Brain microvascular endothelial cell (primary cell): ENCODE data around the gene SENP1.

Source experiments
- DNase-seq: peaks from one replicate; pipeline ENCODE4 v3.0.0-alpha.2; 2020
- H3K27ac ChIP-seq: fragments of 250-450 bp; sonication (Bioruptor Pico); 2 replicates; pipeline ENCODE4 v1.5.1; 2020; ENCODE audit warnings: mild to moderate bottlenecking, moderate library complexity
- H3K27me3 ChIP-seq: fragments of 250-450 bp; sonication (Bioruptor Pico); replicated peaks from 2 replicates; pipeline ENCODE4 v1.5.1; 2020; ENCODE audit warnings: mild to moderate bottlenecking
- H3K36me3 ChIP-seq: fragments of 250-450 bp; sonication (Bioruptor Pico); replicated peaks from 2 replicates; pipeline ENCODE4 v1.5.1; 2020; ENCODE audit warnings: mild to moderate bottlenecking
- H3K4me3 ChIP-seq: 2 replicates; pipeline ENCODE4 v1.5.1; 2011; ENCODE audit warnings: low read depth, mild to moderate bottlenecking, control low read depth, low read length, moderate library complexity
- in situ Hi-C: cut with HindIII; loops from 2 replicates; pipeline ENCODE4 v1.10.0; 2017; ENCODE audit warnings: low sequenced_read_pairs, low pct_ligation_motif_present
- TF ChIP-seq, protein P1 (sequence below): IDR thresholded peaks from 2 replicates; pipeline ENCODE4 v1.5.1; 2011; ENCODE audit warnings: low read depth, mild to moderate bottlenecking, moderate library complexity, low read length, control low read depth, inconsistent platforms; ENCODE audit errors: missing control alignments

SENP1 gene

DNA sequence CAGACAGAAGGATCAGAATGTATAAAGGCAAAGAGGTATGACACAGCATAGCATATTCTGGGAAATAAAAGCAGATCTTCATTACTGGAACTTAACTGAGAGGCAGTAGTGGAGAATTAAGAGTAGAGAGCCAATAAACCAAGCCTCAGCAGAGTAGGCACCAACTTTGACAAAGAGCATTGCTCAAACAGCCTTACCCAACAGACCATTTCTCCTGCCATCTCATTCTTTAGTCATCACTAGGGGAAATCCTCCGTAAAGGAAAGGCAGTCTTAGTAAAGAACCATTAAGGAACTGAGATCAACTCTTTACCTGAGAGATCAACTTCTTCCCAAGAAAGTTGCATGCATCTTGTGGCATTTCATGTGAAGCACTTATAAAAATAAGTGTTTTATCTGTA lies 36.6 kb downstream of the SENP1 start:
- no peak overlapping the region for H3K27ac ChIP-seq

DNA sequence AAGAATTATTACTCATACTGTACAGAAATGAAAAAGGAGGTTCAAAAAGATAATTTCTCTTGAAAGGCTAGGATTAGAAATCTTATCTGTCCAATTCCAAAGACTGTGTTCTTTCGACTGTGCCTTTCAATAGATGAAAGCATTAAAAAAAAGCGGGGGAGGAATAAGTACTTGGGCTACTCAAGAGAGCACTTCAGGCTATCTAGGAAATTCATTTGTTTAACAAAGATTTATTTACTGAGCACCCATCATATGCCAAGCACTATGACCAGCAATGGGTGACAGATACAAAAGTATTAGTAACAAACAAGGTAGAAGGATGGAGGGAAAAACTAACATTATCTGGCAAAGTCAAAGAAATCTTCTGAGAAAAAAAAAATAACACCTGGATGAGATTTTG lies 37.4 kb downstream of the SENP1 start:
- in situ Hi-C loops: no loop called here
- no peak for DNase-seq
- Histone ChIP-seq H3K27me3 (no peaks in the 10 kb centered on the region), H3K4me3 (no peak overlapping the region), H3K27ac (no peak overlapping the region), H3K36me3 (peaks cover 14% of the 10 kb centered on the region)
- TF ChIP-seq, protein P1, sequence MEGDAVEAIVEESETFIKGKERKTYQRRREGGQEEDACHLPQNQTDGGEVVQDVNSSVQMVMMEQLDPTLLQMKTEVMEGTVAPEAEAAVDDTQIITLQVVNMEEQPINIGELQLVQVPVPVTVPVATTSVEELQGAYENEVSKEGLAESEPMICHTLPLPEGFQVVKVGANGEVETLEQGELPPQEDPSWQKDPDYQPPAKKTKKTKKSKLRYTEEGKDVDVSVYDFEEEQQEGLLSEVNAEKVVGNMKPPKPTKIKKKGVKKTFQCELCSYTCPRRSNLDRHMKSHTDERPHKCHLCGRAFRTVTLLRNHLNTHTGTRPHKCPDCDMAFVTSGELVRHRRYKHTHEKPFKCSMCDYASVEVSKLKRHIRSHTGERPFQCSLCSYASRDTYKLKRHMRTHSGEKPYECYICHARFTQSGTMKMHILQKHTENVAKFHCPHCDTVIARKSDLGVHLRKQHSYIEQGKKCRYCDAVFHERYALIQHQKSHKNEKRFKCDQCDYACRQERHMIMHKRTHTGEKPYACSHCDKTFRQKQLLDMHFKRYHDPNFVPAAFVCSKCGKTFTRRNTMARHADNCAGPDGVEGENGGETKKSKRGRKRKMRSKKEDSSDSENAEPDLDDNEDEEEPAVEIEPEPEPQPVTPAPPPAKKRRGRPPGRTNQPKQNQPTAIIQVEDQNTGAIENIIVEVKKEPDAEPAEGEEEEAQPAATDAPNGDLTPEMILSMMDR: no peak

More for the DNA sequence above, 36.6 kb downstream of the SENP1 start:
- in situ Hi-C loops: no loop called here
- Histone ChIP-seq H3K27me3 (no peaks in the 10 kb centered on the region), H3K4me3 (no peak overlapping the region), H3K36me3 (peaks cover 14% of the 10 kb centered on the region)
- no peak for DNase-seq
- TF ChIP-seq, protein P1: no peak

DNA sequence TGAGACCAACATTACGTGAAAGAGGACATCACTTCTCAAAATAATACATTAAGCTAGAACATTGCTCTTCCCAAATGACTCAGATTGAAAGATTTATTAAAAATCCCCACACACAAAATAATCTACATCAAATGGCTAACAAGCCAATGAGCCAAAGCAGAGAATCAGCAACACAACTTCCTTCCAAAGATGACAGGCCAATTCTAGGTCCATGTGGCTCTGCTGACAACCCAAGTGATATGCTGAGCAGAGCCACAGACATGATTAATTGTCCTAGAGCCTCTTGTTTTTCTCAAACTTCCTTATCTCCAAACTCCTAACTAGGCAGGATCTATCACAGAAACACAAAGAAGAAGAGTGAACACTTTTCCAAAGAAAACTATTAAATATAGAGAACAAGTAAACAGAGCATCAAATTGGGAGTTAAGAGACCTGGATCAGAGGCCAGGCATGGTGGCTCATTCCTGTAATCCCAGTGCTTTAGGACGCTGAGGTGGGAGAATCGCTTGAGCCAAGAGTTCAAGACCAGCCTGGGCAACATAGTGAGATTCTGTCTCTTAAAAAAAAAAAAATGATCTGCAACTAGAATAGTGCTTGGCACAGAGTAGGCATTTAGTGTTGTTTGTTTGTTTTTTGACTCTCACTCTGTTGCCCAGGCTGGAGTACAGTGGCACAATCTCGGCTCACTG lies 38.5 kb downstream of the SENP1 start:
- H3K27me3 ChIP-seq: no peaks in the 10 kb centered on the region
- DNase-seq: no peak
- H3K4me3 ChIP-seq: no peak overlapping the region
- in situ Hi-C loops: no loop called here
- H3K36me3 ChIP-seq: peaks cover 18% of the 10 kb centered on the region
- no peak overlapping the region for H3K27ac ChIP-seq
- TF ChIP-seq, protein P1: no peak

DNA sequence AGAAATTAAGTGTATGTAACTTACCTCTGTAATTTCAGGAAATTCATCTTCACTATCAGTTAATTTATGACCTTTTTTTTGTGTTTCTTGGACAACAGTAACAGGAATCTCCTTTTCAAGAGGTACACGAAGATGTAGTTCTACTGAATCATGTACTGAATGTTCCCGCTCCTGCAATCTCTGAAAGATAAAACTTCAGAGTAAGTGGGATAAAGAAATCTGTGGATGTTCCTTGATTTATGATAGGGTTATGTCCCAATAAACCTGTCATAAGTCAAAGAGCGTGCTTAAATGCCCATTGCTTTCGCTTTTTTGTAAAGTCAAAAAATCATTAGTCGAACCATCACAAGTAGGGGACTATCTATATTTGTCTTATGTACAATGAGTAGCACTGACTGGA lies 40.8 kb downstream of the SENP1 start:
- no peak for DNase-seq
- in situ Hi-C loops: no loop called here
- peaks cover 18% of the 10 kb centered on the region for H3K36me3 ChIP-seq

DNA sequence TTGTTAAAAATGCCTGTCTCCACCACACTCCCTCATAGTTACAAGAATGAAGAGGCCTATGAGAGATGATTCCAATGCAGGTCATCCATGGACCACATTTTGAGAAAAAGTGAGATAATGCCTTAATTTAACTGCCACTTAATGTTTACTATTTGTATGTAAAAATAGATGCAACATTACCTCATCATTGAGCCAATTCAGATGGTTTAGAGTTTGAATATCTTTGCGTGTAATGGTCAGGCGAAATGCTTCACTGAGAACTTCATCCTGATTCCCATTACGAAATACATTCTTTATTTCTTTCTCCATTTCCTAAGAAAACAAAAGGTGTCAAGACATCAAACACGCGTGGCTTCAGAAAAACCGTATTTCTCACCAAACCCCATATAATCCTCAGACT lies 42.3 kb downstream of the SENP1 start:
- H3K36me3 ChIP-seq: peaks cover 24% of the 10 kb centered on the region
- H3K4me3 ChIP-seq: no peak overlapping the region
- H3K27ac ChIP-seq: no peak overlapping the region
- DNase-seq: no peak
- TF ChIP-seq, protein P1: no peak
- H3K27me3 ChIP-seq: no peaks in the 10 kb centered on the region
- in situ Hi-C loops: no loop called here

More for the DNA sequence above, 40.8 kb downstream of the SENP1 start:
- Histone ChIP-seq H3K4me3 (no peak overlapping the region), H3K27me3 (no peaks in the 10 kb centered on the region), H3K27ac (no peak overlapping the region)
- TF ChIP-seq, protein P1: no peak
